Ovary (tissue), 9 donors: ENCODE results near the gene RGS3. TPM values are rescaled to one million over a fixed set of nuclear protein-coding genes. Genes with fewer than 3 reads are reported as not detected.
"Not testable (repeated sequence)": the region's sequence is repeated elsewhere in the genome, so short reads cannot be mapped to it uniquely, and the experiment has no call there.

Experiments used
- DNase-seq, 5 donors: peaks; one replicate each; pipeline ENCODE4 v3.0.0-alpha.2; 2019 to 2020
- H3K27ac ChIP-seq, 2 donors: fragments of 200-600 bp; one replicate each; pipeline versions ENCODE4 v1.5.1 to v1.8.0; 2019 to 2022
- H3K27me3 ChIP-seq: fragments of 200-600 bp; one replicate; pipeline ENCODE4 v1.8.0; 2022
- H3K36me3 ChIP-seq: fragments of 200-600 bp; sonication (generic); one replicate; pipeline ENCODE4 v1.5.1; 2019
- H3K4me1 ChIP-seq: one replicate; pipeline ENCODE4 v1.8.1; 2013; ENCODE audit warnings: mild to moderate bottlenecking, moderate library complexity; ENCODE audit not compliant: insufficient read depth
- H3K4me3 ChIP-seq: fragments of 200-600 bp; sonication (generic); one replicate; pipeline ENCODE4 v1.5.1; 2017
- H3K9me3 ChIP-seq, 2 donors: fragments of 200-600 bp in 1 of 2; sonication (generic) in 1 of 2; one replicate each; pipeline versions ENCODE4 v1.5.1 to v1.8.1; 2013 to 2019; ENCODE audit warnings: mild to moderate bottlenecking in 1 of 2, moderate library complexity in 1 of 2
- CTCF ChIP-seq, 3 donors: fragments of 450-650 bp in 2 of 3; fragments of 200-600 bp in 1 of 3; IDR thresholded peaks; one replicate each; pipeline versions ENCODE4 v1.5.1 to v1.8.0; 2016 to 2022; ENCODE audit warnings: antibody characterized with exemption in 3 of 3, mild to moderate bottlenecking in 1 of 3
- EP300 ChIP-seq: sonication (generic); formaldehyde crosslinking; IDR thresholded peaks from one replicate; pipeline ENCODE4 v1.6.1; 2017; ENCODE audit warnings: antibody characterized with exemption
- POLR2A ChIP-seq: fragments of 450-650 bp; IDR thresholded peaks from one replicate; pipeline ENCODE4 v1.6.1; 2017; ENCODE audit warnings: antibody characterized with exemption, mild to moderate bottlenecking, moderate library complexity
- WGBS, 3 donors: extraction: QIAGEN DNeasy Blood & Tissue Kit in 1 of 3; methylation state at CpG; one replicate each; pipeline versions ENCODE4 v1.1.5 to v1.1.7; 2013 to 2017; 5-methylcytosine and 5-hydroxymethylcytosine counted together
- intact Hi-C, 4 donors: fragments of 100-400 bp; cut with DNase I; formaldehyde crosslinking; loops; one replicate each; pipeline versions ENCODE4 v1.11.0 to v1.15.1; 2022 to 2023
- polyA plus RNA-seq, 2 donors: library from polyadenylated mRNA; stranded (reverse); fragments of 200-250 nt in 1 of 2; fragments of 350-450 nt in 1 of 2; fragmentation: Illumina TruSeq in 1 of 2; extraction: RNeasy Lipid Tissue Mini Kit (QIAGEN cat#74804) in 1 of 2; gene quantifications; one replicate each; pipeline ENCODE4 v1.2.3, GENCODE V29; 2013 to 2014
- total RNA-seq, 7 donors: library from RNA; depleted of rRNA in 2 of 7; stranded (reverse); fragments of >200 nt in 2 of 7; fragmentation: NEBNext Ultra II Directional in 3 of 7; extraction: Animal tissue kit (Norgen Biotek cat#: 25700) in 3 of 7; gene quantifications; one replicate each; pipeline versions ENCODE4 v1.1.0 to v1.2.4, GENCODE V29; 2016 to 2023
- donor health status: DM: no; HTN: no; CAD: no; lungs with moderate emphysema.
- donor health status: DM: no; HTN: no; CAD: no.
- donor health status: Bipolar disorder and iron deficiency.
- donor health status: DM: yes; HTN: yes; CAD: no.
- donor health status: DM: no; HTN: no; CAD: no.
- donor health status: DM: yes; HTN: yes; CAD: no.

RGS3 gene
- total and polyA plus RNA-seq, 9 donors = 6.1 to 49.3 (median 15.4) TPM

DNA sequence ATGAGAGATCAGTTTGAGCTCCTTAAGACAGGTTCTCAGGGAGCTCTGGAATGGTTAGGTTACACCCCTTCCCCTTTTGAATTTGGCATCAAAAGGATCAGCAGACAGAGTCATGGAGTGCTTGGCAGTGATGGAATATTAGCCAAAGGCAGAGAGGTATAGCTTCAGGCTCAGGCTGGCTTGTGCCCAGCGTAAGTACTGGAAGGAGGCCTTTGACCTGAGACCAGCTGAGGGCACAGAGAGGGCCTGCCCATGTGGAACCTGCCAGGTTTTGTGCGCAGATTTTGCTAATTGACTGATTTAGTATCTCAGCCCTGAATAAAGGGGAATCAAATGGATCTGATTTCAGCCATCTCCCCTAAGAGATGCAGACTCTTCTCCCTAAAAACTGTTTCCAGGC, 81.5 kb downstream of the RGS3 start:
- peak in 1 of 5 donors; percentile 10 for DNase-seq
- peaks cover 9% of the 10 kb centered on the region for H3K4me1 ChIP-seq
- H3K4me3 ChIP-seq = no peak overlapping the region
- TF ChIP-seq POLR2A (no peak), CTCF (IDR thresholded peaks at IDR 0.05) (no peak), EP300 (no peak)
- H3K27ac ChIP-seq = no peak overlapping the region
- no peaks in the 10 kb centered on the region for H3K9me3 ChIP-seq
- intact Hi-C loops = no loop called here
- H3K36me3 ChIP-seq = no peaks in the 10 kb centered on the region
- WGBS, 3 donors = 91 to 98% (median 94%) methylated on average over 2 of the region's 2 CpGs
- no peaks in the 10 kb centered on the region for H3K27me3 ChIP-seq

DNA sequence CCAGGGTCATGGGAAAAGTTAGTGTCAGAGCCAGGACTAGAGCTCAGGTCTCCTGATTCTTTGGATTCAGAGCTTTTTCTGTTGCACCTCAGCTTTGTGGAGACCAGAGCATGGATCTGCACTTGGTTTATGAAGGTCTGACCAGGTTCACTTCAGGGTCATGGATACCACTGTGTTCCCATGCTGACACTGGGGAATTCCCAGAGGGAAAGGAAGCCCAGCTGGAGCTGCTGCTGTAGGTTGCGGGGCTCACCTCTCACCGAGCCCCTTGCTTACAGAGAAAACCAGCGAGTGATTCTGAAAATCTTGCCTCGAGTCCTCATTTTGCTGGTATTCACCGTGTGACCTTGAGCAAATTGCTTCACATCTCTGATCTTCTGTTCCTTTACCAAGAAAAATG, 83.0 kb downstream of the RGS3 start:
- no peaks in the 10 kb centered on the region for H3K9me3 ChIP-seq
- no peak overlapping the region for H3K4me3 ChIP-seq
- peak in 2 of 5 donors; percentile 4 to 11 for DNase-seq
- H3K4me1 ChIP-seq = peaks cover 9% of the 10 kb centered on the region
- no peaks in the 10 kb centered on the region for H3K36me3 ChIP-seq
- WGBS, 3 donors = 81 to 94% (median 83%) methylated on average over 5 of the region's 5 CpGs
- TF ChIP-seq CTCF (IDR thresholded peaks at IDR 0.05) (no peak), POLR2A (no peak), EP300 (no peak)
- intact Hi-C loops = no loop called here
- H3K27ac ChIP-seq = no peak overlapping the region
- no peaks in the 10 kb centered on the region for H3K27me3 ChIP-seq

DNA sequence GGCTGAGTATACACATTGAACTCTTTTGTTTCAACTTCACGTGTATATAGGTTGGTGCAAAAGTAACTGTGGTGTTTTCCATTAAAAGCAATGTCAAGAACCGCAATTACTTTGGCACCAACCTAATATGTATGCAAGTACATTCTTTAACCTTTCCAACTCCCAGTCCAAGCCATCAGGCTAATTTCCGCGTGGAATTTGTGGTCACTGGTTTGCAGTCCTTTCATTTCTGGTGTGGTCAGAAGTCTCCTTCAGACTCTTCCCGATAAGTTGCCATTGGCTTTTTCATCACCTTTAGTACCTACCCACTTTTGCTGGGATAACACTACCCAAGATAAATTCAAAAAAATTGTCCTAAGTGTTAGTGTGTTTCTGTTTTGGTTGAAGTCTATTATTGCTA, 84.0 kb downstream of the RGS3 start:
- peak in 1 of 5 donors; percentile 12 for DNase-seq
- intact Hi-C loops = no loop called here
- WGBS, 3 donors = 96 to 98% (median 96%) methylated on average over 5 of the region's 5 CpGs
- no peak overlapping the region for H3K4me3 ChIP-seq
- no peaks in the 10 kb centered on the region for H3K9me3 ChIP-seq
- TF ChIP-seq EP300 (no peak), CTCF (IDR thresholded peaks at IDR 0.05) (no peak), POLR2A (no peak)
- no peaks in the 10 kb centered on the region for H3K27me3 ChIP-seq
- peak overlapping the region in 1 of 2 donors; percentile 3 for H3K27ac ChIP-seq
- H3K4me1 ChIP-seq = peaks cover 9% of the 10 kb centered on the region
- no peaks in the 10 kb centered on the region for H3K36me3 ChIP-seq

GRCh38 chr9:113548221-113549041, 84.9 kb downstream of the RGS3 start:
- intact Hi-C loops = no loop called here
- H3K4me1 ChIP-seq = peaks cover 9% of the 10 kb centered on the region

GRCh38 chr9:113549892-113550291, 86.4 kb downstream of the RGS3 start:
- DNase-seq = peak in 2 of 5 donors; percentile 4 to 8
- H3K36me3 ChIP-seq, intact Hi-C loops, H3K27me3 ChIP-seq, H3K27ac ChIP-seq, H3K4me3 ChIP-seq, H3K4me1 ChIP-seq, H3K9me3 ChIP-seq: not testable (repeated sequence)
- 93 to 96% (median 95%) methylated on average over 8 of the region's 8 CpGs for WGBS, 3 donors

More at GRCh38 chr9:113548221-113549041, 84.9 kb downstream of the RGS3 start:
- no peaks in the 10 kb centered on the region for H3K27me3 ChIP-seq
- H3K36me3 ChIP-seq = no peaks in the 10 kb centered on the region
- no peak overlapping the region for H3K4me3 ChIP-seq
- peak overlapping the region; percentile 3 to 17 for H3K27ac ChIP-seq
- TF ChIP-seq POLR2A (no peak), EP300 (no peak), CTCF (IDR thresholded peaks at IDR 0.05) (no peak)
- no peaks in the 10 kb centered on the region for H3K9me3 ChIP-seq
- 36 to 44% (median 41%) methylated on average over 9 to 11 of the region's 11 CpGs for WGBS, 3 donors
- DNase-seq = peak in 3 of 5 donors; percentile 48 to 61 (median 55)
